ENCODE data around the gene C3orf85.

- TF ChIP-seq POLR2AphosphoS5 (IDR thresholded peaks at IDR 0.05), result no peak
- TF ChIP-seq POLR2A (IDR thresholded peaks at IDR 0.05), result no peak
- no peak for TF ChIP-seq CTCF (IDR thresholded peaks at IDR 0.05)
- TF ChIP-seq EP300 (IDR thresholded peaks at IDR 0.05), result no peak
Measured at GRCh38 chr3:109165905-109166304, 29.4 kb downstream of the C3orf85 start.
